NCI-H748 treated with DMSO at 0.1 percent for 48 hours (cell line): ENCODE results near the gene TUBB8.
A peak's percentile ranks its signal among the peaks of the same experiment; 100 is the strongest.
"Not testable (repeated sequence)": the region's sequence is repeated elsewhere in the genome, so short reads cannot be mapped to it uniquely, and the experiment has no call there.

Experiments used
- DNase-seq: peaks from one replicate; lab custom pipeline; 2025; lab: John Stamatoyannopoulos, UW

TUBB8 gene

GRCh38 chr10:48996-49395 lies at the start of gene TUBB8:
Gene TUBB8 (minus strand): TSS chr10:49296. CDS start chr10:49238, 58 bp downstream.
- no peak for DNase-seq

GRCh38 chr10:96466-96865 lies 47.4 kb upstream of the TUBB8 start:
- no peak for DNase-seq

- no peak for DNase-seq
Observed at GRCh38 chr10:95356-96115, 46.4 kb upstream of the TUBB8 start.

- no peak for DNase-seq
Observed at GRCh38 chr10:94613-95012, 45.5 kb upstream of the TUBB8 start.

GRCh38 chr10:92846-93245 lies 43.8 kb upstream of the TUBB8 start:
- DNase-seq: no peak

- DNase-seq: no peak
Observed at GRCh38 chr10:92153-92552, 43.1 kb upstream of the TUBB8 start.

- DNase-seq: no peak
Observed at GRCh38 chr10:91313-91712, 42.2 kb upstream of the TUBB8 start.

GRCh38 chr10:90161-90560 lies 41.1 kb upstream of the TUBB8 start:
- DNase-seq: no peak

GRCh38 chr10:89248-89647 lies 40.2 kb upstream of the TUBB8 start:
- DNase-seq: no peak

GRCh38 chr10:88253-88652 lies 39.2 kb upstream of the TUBB8 start:
- no peak for DNase-seq

- no peak for DNase-seq
Observed at GRCh38 chr10:87177-88080, 38.3 kb upstream of the TUBB8 start.

GRCh38 chr10:86031-86430 lies 36.9 kb upstream of the TUBB8 start:
- DNase-seq: no peak

- DNase-seq: no peak
Observed at GRCh38 chr10:85044-85443, 35.9 kb upstream of the TUBB8 start.

GRCh38 chr10:83930-84530 lies 34.9 kb upstream of the TUBB8 start:
- no peak for DNase-seq

- no peak for DNase-seq
Observed at GRCh38 chr10:80477-81105, 31.5 kb upstream of the TUBB8 start.

- no peak for DNase-seq
Observed at GRCh38 chr10:79532-80215, 30.6 kb upstream of the TUBB8 start.

- no peak for DNase-seq
Observed at GRCh38 chr10:78556-78955, 29.5 kb upstream of the TUBB8 start.

GRCh38 chr10:74266-74621 lies 25.1 kb upstream of the TUBB8 start:
- DNase-seq: not testable (repeated sequence)

GRCh38 chr10:73543-74265 lies 24.6 kb upstream of the TUBB8 start:
- DNase-seq: peak; percentile 7

GRCh38 chr10:68156-68555 lies 19.1 kb upstream of the TUBB8 start:
- not testable (repeated sequence) for DNase-seq

- DNase-seq: not testable (repeated sequence)
Observed at GRCh38 chr10:49926-50325, 830 bp upstream of the TUBB8 start.
